SK-N-SH treated with all-trans-retinoic acid at 6 μM for 48 hours (cell line): Measurements from ENCODE around the gene TINAGL1.

ENCODE experiments used
- ATAC-seq: fragments of 200-7000 bp; cut with Tn5 transposase; 3 replicates; pipeline ENCODE4 v1.9.1; 2020; ENCODE audit warnings: mild to moderate bottlenecking, moderate library complexity
- ARNTL ChIP-seq: fragments of 450-650 bp; formaldehyde crosslinking; IDR thresholded peaks from 2 replicates; pipeline ENCODE4 v1.5.0; 2020; ENCODE audit warnings: low read depth, mild to moderate bottlenecking, moderate library complexity, borderline replicate concordance
- BACH2 ChIP-seq: fragments of 250-450 bp; sonication (Bioruptor Pico); IDR thresholded peaks from 2 replicates; pipeline ENCODE4 v1.9.0; 2021; ENCODE audit warnings: mild to moderate bottlenecking, borderline replicate concordance
- CREB5 ChIP-seq: fragments of 250-450 bp; sonication (Bioruptor Pico); IDR thresholded peaks from 2 replicates; pipeline ENCODE4 v1.5.1; 2020; ENCODE audit warnings: low read depth, mild to moderate bottlenecking, moderate library complexity
- CSDC2 ChIP-seq: fragments of 250-450 bp; sonication (Bioruptor Pico); IDR thresholded peaks from 2 replicates; pipeline ENCODE4 v1.5.0; 2020; ENCODE audit warnings: mild to moderate bottlenecking, moderate library complexity
- CSRNP3 ChIP-seq: fragments of 250-450 bp; sonication (Bioruptor Pico); IDR thresholded peaks from 2 replicates; pipeline ENCODE4 v1.5.1; 2021; ENCODE audit warnings: mild to moderate bottlenecking, moderate library complexity
- ESRRG ChIP-seq: fragments of 250-450 bp; sonication (Bioruptor Pico); IDR thresholded peaks from 2 replicates; pipeline ENCODE4 v1.6.1; 2021; ENCODE audit warnings: mild to moderate bottlenecking
- GLIS3 ChIP-seq: fragments of 250-450 bp; sonication (Bioruptor Pico); IDR thresholded peaks from 2 replicates; pipeline ENCODE4 v1.5.0; 2020; ENCODE audit warnings: mild to moderate bottlenecking, moderate library complexity
- ISL1 ChIP-seq: fragments of 250-450 bp; sonication (Bioruptor Pico); IDR thresholded peaks from 2 replicates; pipeline ENCODE4 v2.1.2; 2022; ENCODE audit warnings: mild to moderate bottlenecking, moderate library complexity
- OSR1 ChIP-seq: fragments of 250-450 bp; sonication (Bioruptor Pico); IDR thresholded peaks from 2 replicates; pipeline ENCODE4 v1.8.0; 2022; ENCODE audit warnings: moderate library complexity, mild to moderate bottlenecking, inconsistent platforms
- POU6F1 ChIP-seq: fragments of 250-450 bp; sonication (Bioruptor Pico); IDR thresholded peaks from 2 replicates; pipeline ENCODE4 v1.8.0; 2021; ENCODE audit warnings: low read depth, mild to moderate bottlenecking, moderate library complexity, borderline replicate concordance
- PPARA ChIP-seq: fragments of 250-450 bp; sonication (Bioruptor Pico); IDR thresholded peaks from 2 replicates; pipeline ENCODE4 v1.5.0; 2020; ENCODE audit warnings: mild to moderate bottlenecking, borderline replicate concordance
- RARB ChIP-seq: fragments of 250-450 bp; sonication (Bioruptor Pico); IDR thresholded peaks from 2 replicates; pipeline ENCODE4 v1.8.0; 2021; ENCODE audit warnings: mild to moderate bottlenecking, moderate library complexity
- SNAI2 ChIP-seq: fragments of 250-450 bp; sonication (Bioruptor Pico); IDR thresholded peaks from 2 replicates; pipeline ENCODE4 v1.5.0; 2020; ENCODE audit warnings: mild to moderate bottlenecking, moderate library complexity
- TCF4 ChIP-seq: fragments of 250-450 bp; sonication (Bioruptor Pico); IDR thresholded peaks from 2 replicates; pipeline ENCODE4 v1.8.0; 2021; ENCODE audit warnings: mild to moderate bottlenecking, moderate library complexity, borderline replicate concordance
- TOX ChIP-seq: fragments of 250-450 bp; sonication (Bioruptor Pico); IDR thresholded peaks from 2 replicates; pipeline ENCODE4 v1.8.0; 2021; ENCODE audit warnings: mild to moderate bottlenecking, moderate library complexity, borderline replicate concordance
- TSHZ2 ChIP-seq: fragments of 250-450 bp; sonication (Bioruptor Pico); IDR thresholded peaks from 2 replicates; pipeline ENCODE4 v1.5.0; 2020; ENCODE audit warnings: mild to moderate bottlenecking, moderate library complexity
- ZC3H10 ChIP-seq: fragments of 250-450 bp; sonication (Bioruptor Pico); IDR thresholded peaks from 2 replicates; pipeline ENCODE4 v1.5.1; 2021; ENCODE audit warnings: mild to moderate bottlenecking, moderate library complexity
- ZFP3 ChIP-seq: fragments of 250-450 bp; sonication (Bioruptor Pico); IDR thresholded peaks from 2 replicates; pipeline ENCODE4 v1.5.0; 2020; ENCODE audit warnings: mild to moderate bottlenecking, moderate library complexity
- ZFP30 ChIP-seq: fragments of 450-650 bp; formaldehyde crosslinking; IDR thresholded peaks from 2 replicates; pipeline ENCODE4 v1.5.0; 2022; ENCODE audit warnings: mild to moderate bottlenecking, moderate library complexity
- ZNF565 ChIP-seq: fragments of 450-650 bp; formaldehyde crosslinking; conservative IDR thresholded peaks from 2 replicates; pipeline ENCODE4 v1.5.0; 2020; ENCODE audit warnings: low read depth, mild to moderate bottlenecking, moderate library complexity
- ZNF70 ChIP-seq: fragments of 450-650 bp; formaldehyde crosslinking; IDR thresholded peaks from 2 replicates; pipeline ENCODE4 v1.5.0; 2020; ENCODE audit warnings: mild to moderate bottlenecking, moderate library complexity
- ZNF8 ChIP-seq: fragments of 450-650 bp; formaldehyde crosslinking; IDR thresholded peaks from 2 replicates; pipeline ENCODE4 v1.5.0; 2020; ENCODE audit warnings: mild to moderate bottlenecking, moderate library complexity

The TINAGL1 gene

GRCh38 chr1:31621847-31622730 lies 45.8 kb downstream of the TINAGL1 start:
- TF ChIP-seq TSHZ2 (no peak), SNAI2 (CRISPR knock-in tag) (no peak), OSR1 (CRISPR knock-in tag) (no peak), ZNF70 (CRISPR knock-in tag) (no peak), ZFP3 (no peak), CREB5 (CRISPR knock-in tag) (no peak), BACH2 (CRISPR knock-in tag) (no peak), PPARA (CRISPR knock-in tag) (no peak), ISL1 (CRISPR knock-in tag) (no peak), TOX (CRISPR knock-in tag) (no peak), ZNF8 (no peak), CSDC2 (CRISPR knock-in tag) (no peak), GLIS3 (CRISPR knock-in tag) (no peak), CSRNP3 (CRISPR knock-in tag) (no peak), ARNTL (CRISPR knock-in tag) (no peak)
- no peak for ATAC-seq

GRCh38 chr1:31623365-31623764 lies 47.0 kb downstream of the TINAGL1 start:
- no peak for TF ChIP-seq ZC3H10 (CRISPR knock-in tag)
- TF ChIP-seq CSDC2 (CRISPR knock-in tag): no peak
- TF ChIP-seq ESRRG (CRISPR knock-in tag): no peak
- TF ChIP-seq PPARA (CRISPR knock-in tag): no peak
- TF ChIP-seq ZNF565 (CRISPR knock-in tag): no peak
- TF ChIP-seq ISL1 (CRISPR knock-in tag): no peak
- TF ChIP-seq RARB (CRISPR knock-in tag): no peak
- no peak for TF ChIP-seq POU6F1 (CRISPR knock-in tag)
- no peak for TF ChIP-seq ZFP30
- TF ChIP-seq GLIS3 (CRISPR knock-in tag): no peak
- no peak for TF ChIP-seq ZNF8
- no peak for TF ChIP-seq CSRNP3 (CRISPR knock-in tag)
- TF ChIP-seq SNAI2 (CRISPR knock-in tag): no peak
- TF ChIP-seq BACH2 (CRISPR knock-in tag): no peak
- no peak for TF ChIP-seq TOX (CRISPR knock-in tag)
- ATAC-seq: no peak

GRCh38 chr1:31624309-31624708 lies 48.0 kb downstream of the TINAGL1 start:
- no peak for ATAC-seq
- no peak for TF ChIP-seq ISL1 (CRISPR knock-in tag)
- TF ChIP-seq POU6F1 (CRISPR knock-in tag): no peak
- TF ChIP-seq CSDC2 (CRISPR knock-in tag): no peak
- no peak for TF ChIP-seq TOX (CRISPR knock-in tag)
- TF ChIP-seq SNAI2 (CRISPR knock-in tag): no peak
- no peak for TF ChIP-seq CSRNP3 (CRISPR knock-in tag)
- TF ChIP-seq ZFP30: no peak
- no peak for TF ChIP-seq PPARA (CRISPR knock-in tag)
- no peak for TF ChIP-seq RARB (CRISPR knock-in tag)
- TF ChIP-seq TCF4 (CRISPR knock-in tag): no peak
- no peak for TF ChIP-seq ZNF8
